OCI-LY7 (cell line): Measurements from ENCODE around the gene DNAH11.

ENCODE experiments used
- CTCF ChIP-seq: fragments of 200-600 bp; sonication (generic); conservative IDR thresholded peaks from 2 replicates; pipeline ENCODE4 v1.5.1; 2014; ENCODE audit warnings: mild to moderate bottlenecking, antibody characterized with exemption, low read length, moderate library complexity, mixed read lengths
- EZH2phosphoT487 ChIP-seq: fragments of 200-600 bp; sonication (generic); IDR thresholded peaks from 2 replicates; pipeline ENCODE4 v1.6.1; 2018; ENCODE audit warnings: low read depth, borderline replicate concordance, mild to moderate bottlenecking, mixed run types, antibody characterized with exemption, low read length, moderate library complexity, mixed read lengths

- TF ChIP-seq EZH2phosphoT487 (no peak), CTCF (no peak)
Observed at GRCh38 chr7:21548491-21548890, 5.7 kb downstream of the DNAH11 start.
